OCI-LY7 (cell line): ENCODE data around the gene CROT. TPM values are rescaled to one million over a fixed set of nuclear protein-coding genes. Genes with fewer than 3 reads are reported as not detected.

Experiments used
- BruUV-seq: library from RNA; stranded (reverse); fragments of 400-500 nt; replicated peaks from 2 replicates; lab custom pipeline; 2021; lab: Mats Ljungman, UMichigan
- CTCF ChIA-PET: fragments of 300-600 bp; sonication (Branson Sonifier 250); formaldehyde crosslinking; loops from one replicate; lab custom pipeline; 2022; ENCODE audit warnings: antibody characterized with exemption; ENCODE audit not compliant: unreplicated experiment; lab: Charles Lee
- POLR2A ChIA-PET: fragments of 300-600 bp; sonication (Branson Sonifier 250); formaldehyde crosslinking; loops from one replicate; lab custom pipeline; 2022; ENCODE audit warnings: antibody characterized with exemption; lab: Charles Lee
- DNase-seq: peaks from one replicate; pipeline ENCODE4 v3.0.0-alpha.2; 2015; ENCODE audit warnings: low spot score
- H2AFZ ChIP-seq: fragments of 200-600 bp; sonication (generic), shearing (Covaris generic); 2 replicates; pipeline ENCODE4 v1.6.1; 2014; ENCODE audit warnings: mild to moderate bottlenecking, antibody characterized with exemption, low read length, moderate library complexity
- H3K27ac ChIP-seq: fragments of 200-600 bp; sonication (generic); 2 replicates; pipeline ENCODE4 v1.5.1; 2014; ENCODE audit warnings: mixed run types, low read depth, mild to moderate bottlenecking, moderate library complexity, low read length, inconsistent platforms; ENCODE audit not compliant: poor library complexity, severe bottlenecking
- H3K36me3 ChIP-seq: fragments of 200-600 bp; sonication (generic); 2 replicates; pipeline ENCODE4 v1.6.1; 2014; ENCODE audit warnings: mild to moderate bottlenecking, antibody characterized with exemption, low read length, moderate library complexity, mixed read lengths; ENCODE audit not compliant: insufficient read depth
- H3K4me1 ChIP-seq: fragments of 200-600 bp; sonication (generic); 2 replicates; pipeline ENCODE4 v1.5.1; 2014; ENCODE audit warnings: mild to moderate bottlenecking, low read length; ENCODE audit not compliant: insufficient read depth, poor library complexity, severe bottlenecking
- H3K4me2 ChIP-seq: fragments of 200-600 bp; sonication (generic); 2 replicates; pipeline ENCODE4 v1.6.1; 2014; ENCODE audit warnings: mild to moderate bottlenecking, low read length
- H3K4me3 ChIP-seq: fragments of 200-600 bp; sonication (generic); 2 replicates; pipeline ENCODE4 v1.5.1; 2014; ENCODE audit warnings: mild to moderate bottlenecking, low read depth, low read length; ENCODE audit not compliant: poor library complexity, severe bottlenecking
- H3K79me2 ChIP-seq: fragments of 200-600 bp; sonication (generic); 2 replicates; pipeline ENCODE4 v1.6.1; 2016; ENCODE audit warnings: low read depth, mild to moderate bottlenecking, low read length, moderate library complexity, mixed read lengths; ENCODE audit not compliant: insufficient read depth
- H3K9me2 ChIP-seq: fragments of 200-600 bp; sonication (generic); 2 replicates; pipeline ENCODE4 v1.6.1; 2016; ENCODE audit warnings: mild to moderate bottlenecking, low read length, mixed read lengths; ENCODE audit not compliant: insufficient read depth
- H3K9me3 ChIP-seq: fragments of 200-600 bp; sonication (generic); 2 replicates; pipeline ENCODE4 v1.6.1; 2014; ENCODE audit warnings: mild to moderate bottlenecking, mixed run types, low read length, mixed read lengths
- H4K20me1 ChIP-seq: fragments of 200-600 bp; sonication (generic); 2 replicates; pipeline ENCODE4 v1.6.1; 2014; ENCODE audit warnings: mild to moderate bottlenecking, antibody characterized with exemption, low read length, moderate library complexity, mixed read lengths; ENCODE audit not compliant: insufficient read depth
- EZH2phosphoT487 ChIP-seq: fragments of 200-600 bp; sonication (generic); IDR thresholded peaks from 2 replicates; pipeline ENCODE4 v1.6.1; 2018; ENCODE audit warnings: low read depth, borderline replicate concordance, mild to moderate bottlenecking, mixed run types, antibody characterized with exemption, low read length, moderate library complexity, mixed read lengths
- intact Hi-C: fragments of 100-400 bp; cut with micrococcal nuclease; formaldehyde crosslinking; loops from one replicate; pipeline ENCODE4 v1.10.0; 2022; ENCODE audit not compliant: unreplicated experiment
- total RNA-seq, 2 experiments: library from RNA; depleted of rRNA in 1 of 2; stranded (reverse); fragments of >200 nt in 1 of 2; shearing (Covaris generic) in 1 of 2; gene quantifications; 2 replicates each; pipeline ENCODE4 v1.2.3, GENCODE V29; 2014 to 2022
- TF ChIP-seq, protein P1 (sequence below): fragments of 200-600 bp; sonication (generic); conservative IDR thresholded peaks from 2 replicates; pipeline ENCODE4 v1.5.1; 2014; ENCODE audit warnings: mild to moderate bottlenecking, antibody characterized with exemption, low read length, moderate library complexity, mixed read lengths

CROT gene
- total RNA-seq, 2 experiments from 2014 or later: 3.0 to 8.1 TPM

DNA sequence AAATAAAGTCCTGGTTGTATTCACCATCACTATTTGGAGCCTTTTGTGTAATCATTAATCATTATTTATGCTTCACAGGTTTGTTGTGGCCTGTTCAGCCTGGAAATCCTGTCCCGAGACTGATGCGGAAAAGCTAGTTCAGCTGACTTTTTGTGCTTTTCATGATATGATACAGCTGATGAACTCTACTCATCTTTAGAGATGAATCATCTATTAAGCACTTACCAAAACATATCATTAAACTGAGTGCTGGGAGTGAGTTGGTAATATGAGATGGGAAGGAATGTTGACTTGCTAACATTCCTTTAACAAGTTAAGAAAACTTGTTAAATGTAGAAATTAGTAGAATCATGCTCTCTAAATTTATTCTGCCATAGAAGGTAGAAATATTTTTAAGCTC lies 53.0 kb downstream of the CROT start:
- BruUV-seq: no TSS peak
- ChIA-PET CTCF (interaction anchor here (1.4 kb wide), 1 partner anchor 17 kb away, joined by 3 read pairs; no protein-coding TSS in a partner anchor), POLR2A (no interaction called here)
- TF ChIP-seq, protein P1, sequence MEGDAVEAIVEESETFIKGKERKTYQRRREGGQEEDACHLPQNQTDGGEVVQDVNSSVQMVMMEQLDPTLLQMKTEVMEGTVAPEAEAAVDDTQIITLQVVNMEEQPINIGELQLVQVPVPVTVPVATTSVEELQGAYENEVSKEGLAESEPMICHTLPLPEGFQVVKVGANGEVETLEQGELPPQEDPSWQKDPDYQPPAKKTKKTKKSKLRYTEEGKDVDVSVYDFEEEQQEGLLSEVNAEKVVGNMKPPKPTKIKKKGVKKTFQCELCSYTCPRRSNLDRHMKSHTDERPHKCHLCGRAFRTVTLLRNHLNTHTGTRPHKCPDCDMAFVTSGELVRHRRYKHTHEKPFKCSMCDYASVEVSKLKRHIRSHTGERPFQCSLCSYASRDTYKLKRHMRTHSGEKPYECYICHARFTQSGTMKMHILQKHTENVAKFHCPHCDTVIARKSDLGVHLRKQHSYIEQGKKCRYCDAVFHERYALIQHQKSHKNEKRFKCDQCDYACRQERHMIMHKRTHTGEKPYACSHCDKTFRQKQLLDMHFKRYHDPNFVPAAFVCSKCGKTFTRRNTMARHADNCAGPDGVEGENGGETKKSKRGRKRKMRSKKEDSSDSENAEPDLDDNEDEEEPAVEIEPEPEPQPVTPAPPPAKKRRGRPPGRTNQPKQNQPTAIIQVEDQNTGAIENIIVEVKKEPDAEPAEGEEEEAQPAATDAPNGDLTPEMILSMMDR: no peak
- no peak for TF ChIP-seq EZH2phosphoT487
- H3K4me2 ChIP-seq: no peak overlapping the region
- no peak for DNase-seq
- H3K27ac ChIP-seq: no peak overlapping the region
- no peak overlapping the region for H3K4me3 ChIP-seq
- H3K79me2 ChIP-seq: no peaks in the 10 kb centered on the region
- no peaks in the 10 kb centered on the region for H3K36me3 ChIP-seq
- no peaks in the 10 kb centered on the region for H3K9me2 ChIP-seq
- H2AFZ ChIP-seq: no peak overlapping the region
- H4K20me1 ChIP-seq: no peaks in the 10 kb centered on the region
- intact Hi-C loops: no loop called here
- H3K9me3 ChIP-seq: no peaks in the 10 kb centered on the region
- no peaks in the 10 kb centered on the region for H3K4me1 ChIP-seq

DNA sequence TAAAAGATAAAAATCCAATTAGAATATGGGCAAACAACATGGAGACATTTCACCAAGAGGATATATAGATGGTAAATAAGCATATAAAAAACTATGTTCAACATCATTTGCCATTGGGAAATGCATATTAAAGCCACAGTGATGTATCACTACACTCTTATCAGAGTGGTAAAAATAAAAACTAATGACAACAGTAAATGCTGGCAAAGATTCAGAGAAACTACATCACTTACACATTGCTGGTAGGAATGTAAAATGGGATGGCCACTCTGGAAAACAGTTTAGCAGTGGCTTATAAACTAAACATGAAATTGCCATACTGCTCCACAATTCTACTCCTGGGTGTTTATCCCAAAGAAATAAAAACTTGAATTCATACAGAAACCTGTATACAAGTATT lies 59.2 kb downstream of the CROT start:
- CTCF ChIA-PET: no interaction called here
- no TSS peak for BruUV-seq
- TF ChIP-seq, protein P1: no peak
- no peak for TF ChIP-seq EZH2phosphoT487

DNA sequence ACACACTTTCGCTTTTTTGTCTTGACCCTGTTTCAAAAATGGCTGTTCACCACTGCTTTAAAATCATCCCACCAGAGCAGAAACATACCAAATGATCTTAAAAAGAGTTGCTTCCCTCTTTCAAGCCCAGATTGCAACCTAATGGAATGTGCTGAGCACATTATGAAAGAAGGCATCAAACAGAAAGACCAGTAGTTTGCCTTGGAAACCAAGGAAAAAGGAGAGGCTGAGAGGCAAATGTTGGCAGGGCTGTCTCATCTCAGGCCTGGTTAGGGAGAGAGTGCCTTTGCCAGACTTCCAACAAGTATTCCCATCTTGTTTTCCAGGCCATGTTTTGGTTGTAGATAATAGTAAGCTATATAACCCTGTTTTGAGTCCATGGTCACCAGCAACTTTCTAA lies 65.7 kb downstream of the CROT start:
- TF ChIP-seq, protein P1: no peak
- TF ChIP-seq EZH2phosphoT487: no peak
- Histone ChIP-seq H3K27ac (no peak overlapping the region), H3K36me3 (no peaks in the 10 kb centered on the region), H3K4me1 (no peaks in the 10 kb centered on the region), H3K9me2 (no peaks in the 10 kb centered on the region), H3K4me3 (no peak overlapping the region), H3K79me2 (no peaks in the 10 kb centered on the region), H4K20me1 (no peaks in the 10 kb centered on the region), H2AFZ (no peak overlapping the region), H3K9me3 (no peaks in the 10 kb centered on the region), H3K4me2 (no peak overlapping the region)
- CTCF ChIA-PET: no interaction called here
- intact Hi-C loops: no loop called here
- no peak for DNase-seq
- BruUV-seq: no TSS peak
- POLR2A ChIA-PET: interaction anchor here (1.0 to 2.7 kb wide), 3 partner anchors 8 to 50 kb away, joined by 3 to 11 read pairs (median 3); no protein-coding TSS in a partner anchor

More for the DNA sequence above, 59.2 kb downstream of the CROT start:
- H3K4me2 ChIP-seq: no peak overlapping the region
- no peaks in the 10 kb centered on the region for H3K9me2 ChIP-seq
- H3K27ac ChIP-seq: no peak overlapping the region
- POLR2A ChIA-PET: interaction anchor here (1.0 to 1.9 kb wide), 3 partner anchors 10 to 60 kb away, joined by 5 to 7 read pairs (median 6); partner anchors contain the start of gene CROT
- DNase-seq: no peak
- H4K20me1 ChIP-seq: no peaks in the 10 kb centered on the region
- no peaks in the 10 kb centered on the region for H3K79me2 ChIP-seq
- intact Hi-C loops: loop anchor here (10.0 kb wide), 1 partner anchor 280 kb away; no protein-coding TSS in a partner anchor
- H2AFZ ChIP-seq: no peak overlapping the region
- no peak overlapping the region for H3K4me3 ChIP-seq
- no peaks in the 10 kb centered on the region for H3K9me3 ChIP-seq
- no peaks in the 10 kb centered on the region for H3K36me3 ChIP-seq
- no peaks in the 10 kb centered on the region for H3K4me1 ChIP-seq
